HL-60/S4 (cell line): ENCODE results near the gene CELF1.
"Not testable (repeated sequence)": the region's sequence is repeated elsewhere in the genome, so short reads cannot be mapped to it uniquely, and the experiment has no call there.

Experiments used
- in situ Hi-C: fragments of 300-500 bp; cut with MboI; formaldehyde crosslinking; loops from 2 replicates; pipeline ENCODE4 v1.14.3; 2022; ENCODE audit warnings: low sequenced_read_pairs

Gene CELF1

GRCh38 chr11:47545298-47545697 lies 7.6 kb downstream of the CELF1 start:
- in situ Hi-C loops = no loop called here

GRCh38 chr11:47541070-47541469 lies 11.9 kb downstream of the CELF1 start:
- in situ Hi-C loops = no loop called here

- in situ Hi-C loops = no loop called here
These were observed 13.3 kb downstream of the CELF1 start for GRCh38 chr11:47539681-47540039.

- in situ Hi-C loops = no loop called here
These were observed 14.0 kb downstream of the CELF1 start for GRCh38 chr11:47538741-47539565.

GRCh38 chr11:47536915-47537314 lies 16.0 kb downstream of the CELF1 start:
- in situ Hi-C loops = no loop called here

GRCh38 chr11:47534704-47535251 lies 18.2 kb downstream of the CELF1 start:
- in situ Hi-C loops = no loop called here

- in situ Hi-C loops = no loop called here
These were observed 19.2 kb downstream of the CELF1 start for GRCh38 chr11:47533690-47534151.

GRCh38 chr11:47532597-47533213 lies 20.2 kb downstream of the CELF1 start:
- in situ Hi-C loops = no loop called here

GRCh38 chr11:47531666-47532065 lies 21.3 kb downstream of the CELF1 start:
- in situ Hi-C loops = no loop called here

- in situ Hi-C loops = not testable (repeated sequence)
These were observed 22.2 kb downstream of the CELF1 start for GRCh38 chr11:47530721-47531120.

- in situ Hi-C loops = no loop called here
These were observed 23.0 kb downstream of the CELF1 start for GRCh38 chr11:47529951-47530350.

GRCh38 chr11:47527186-47527585 lies 25.7 kb downstream of the CELF1 start:
- in situ Hi-C loops = no loop called here

GRCh38 chr11:47526032-47526431 lies 26.9 kb downstream of the CELF1 start:
- in situ Hi-C loops = not testable (repeated sequence)

- in situ Hi-C loops = no loop called here
These were observed 28.5 kb downstream of the CELF1 start for GRCh38 chr11:47524291-47524874.

- in situ Hi-C loops = no loop called here
These were observed 29.3 kb downstream of the CELF1 start for GRCh38 chr11:47523490-47524225.

GRCh38 chr11:47518212-47518964 lies 34.5 kb downstream of the CELF1 start:
- in situ Hi-C loops = no loop called here

- in situ Hi-C loops = no loop called here
These were observed 35.7 kb downstream of the CELF1 start for GRCh38 chr11:47516984-47517853.

GRCh38 chr11:47516155-47516554 lies 36.8 kb downstream of the CELF1 start:
- in situ Hi-C loops = no loop called here
